Skin epidermis (tissue), 12 donors: ENCODE results near the gene DARS2.
"Not testable (repeated sequence)": the region's sequence is repeated elsewhere in the genome, so short reads cannot be mapped to it uniquely, and the experiment has no call there.

Source experiments
- H3K27ac ChIP-seq, 21 experiments: fragments of 200-600 bp; sonication (generic) in 11 of 21; one replicate each; pipeline ENCODE4 v1.5.0; 2020; ENCODE audit warnings: mild to moderate bottlenecking in 3 of 21, inconsistent platforms in 2 of 21, moderate library complexity in 2 of 21
- H3K4me3 ChIP-seq, 7 experiments: fragments of 200-600 bp; sonication (generic) in 2 of 7; one replicate each; pipeline ENCODE4 v1.5.0; 2020; ENCODE audit warnings: inconsistent platforms in 2 of 7, mild to moderate bottlenecking in 2 of 7, moderate library complexity in 1 of 7

Gene DARS2

GRCh38 chr1:173878251-173878650, 53.8 kb downstream of the DARS2 start:
- Histone ChIP-seq H3K4me3 (no peak overlapping the region), H3K27ac (no peak overlapping the region)

GRCh38 chr1:173881117-173881516, 56.6 kb downstream of the DARS2 start:
- H3K4me3 ChIP-seq, H3K27ac ChIP-seq: not testable (repeated sequence)

GRCh38 chr1:173884701-173885100, 60.2 kb downstream of the DARS2 start:
- H3K4me3 ChIP-seq = no peak overlapping the region

GRCh38 chr1:173886746-173887611, 62.5 kb downstream of the DARS2 start:
- Histone ChIP-seq H3K27ac (peak overlapping the region in 1 of 21 experiments; percentile 26), H3K4me3 (no peak overlapping the region)

More at GRCh38 chr1:173884701-173885100, 60.2 kb downstream of the DARS2 start:
- H3K27ac ChIP-seq = no peak overlapping the region

- H3K4me3 ChIP-seq = no peak overlapping the region
- no peak overlapping the region for H3K27ac ChIP-seq
Observed at GRCh38 chr1:173887627-173888026, 63.2 kb downstream of the DARS2 start.

GRCh38 chr1:173888749-173889148, 64.3 kb downstream of the DARS2 start:
- Histone ChIP-seq H3K27ac (no peak overlapping the region), H3K4me3 (no peak overlapping the region)

GRCh38 chr1:173889885-173890284, 65.4 kb downstream of the DARS2 start:
- Histone ChIP-seq H3K27ac (no peak overlapping the region), H3K4me3 (no peak overlapping the region)

GRCh38 chr1:173893611-173894010, 69.1 kb downstream of the DARS2 start:
- Histone ChIP-seq H3K27ac (no peak overlapping the region), H3K4me3 (no peak overlapping the region)

GRCh38 chr1:173894189-173894588, 69.7 kb downstream of the DARS2 start:
- H3K4me3 ChIP-seq = no peak overlapping the region
- H3K27ac ChIP-seq = no peak overlapping the region

- no peak overlapping the region for H3K27ac ChIP-seq
- no peak overlapping the region for H3K4me3 ChIP-seq
Observed at GRCh38 chr1:173900427-173900826, 76.0 kb downstream of the DARS2 start.

GRCh38 chr1:173900992-173901391, 76.5 kb downstream of the DARS2 start:
- Histone ChIP-seq H3K4me3 (no peak overlapping the region), H3K27ac (no peak overlapping the region)

- Histone ChIP-seq H3K4me3 (no peak overlapping the region), H3K27ac (no peak overlapping the region)
Observed at GRCh38 chr1:173903827-173904531, 79.5 kb downstream of the DARS2 start.
